Endodermal cell (in vitro differentiated cells): ENCODE measurements around the gene PSTPIP1. TPM values are rescaled to one million over a fixed set of nuclear protein-coding genes. Genes with fewer than 3 reads are reported as not detected.

ENCODE experiments used
- DNase-seq: peaks from one replicate; pipeline ENCODE4 v3.0.0-alpha.2; 2017
- H3K27ac ChIP-seq: 2 replicates; pipeline ENCODE4 v1.5.1; 2013; ENCODE audit warnings: mild to moderate bottlenecking, low read depth, low read length, moderate library complexity
- H3K27me3 ChIP-seq: 2 replicates; pipeline ENCODE4 v1.6.1; 2013; ENCODE audit warnings: mild to moderate bottlenecking, low read length, moderate library complexity; ENCODE audit not compliant: insufficient read depth, control insufficient read depth, poor library complexity, severe bottlenecking
- H3K36me3 ChIP-seq: 2 replicates; pipeline ENCODE4 v1.7.0; 2013; ENCODE audit warnings: mild to moderate bottlenecking, low read length, moderate library complexity; ENCODE audit not compliant: control insufficient read depth, insufficient read depth
- H3K4me1 ChIP-seq: one replicate; pipeline ENCODE4 v1.7.0; 2013; ENCODE audit warnings: low read length; ENCODE audit not compliant: control insufficient read depth, insufficient read depth
- H3K4me3 ChIP-seq: 2 replicates; pipeline ENCODE4 v1.5.1; 2013; ENCODE audit warnings: mild to moderate bottlenecking, low read length, moderate library complexity
- H3K9ac ChIP-seq: 2 replicates; pipeline ENCODE4 v1.6.1; 2013; ENCODE audit warnings: mild to moderate bottlenecking, low read length, moderate library complexity; ENCODE audit not compliant: poor library complexity, severe bottlenecking; ENCODE audit errors: extremely low read depth
- H3K9me3 ChIP-seq: 2 replicates; pipeline ENCODE4 v1.6.1; 2013; ENCODE audit warnings: mild to moderate bottlenecking, low read length, moderate library complexity; ENCODE audit not compliant: control insufficient read depth
- H3K27ac Mint-ChIP-seq: 2 replicates; pipeline ENCODE4 v1.8.0; 2020; ENCODE audit warnings: mixed read lengths
- H3K27me3 Mint-ChIP-seq: 2 replicates; pipeline ENCODE4 v1.8.0; 2021; ENCODE audit warnings: mild to moderate bottlenecking, mixed read lengths; ENCODE audit not compliant: insufficient read depth
- H3K36me3 Mint-ChIP-seq: 2 replicates; pipeline ENCODE4 v1.8.0; 2020; ENCODE audit warnings: low read depth, mixed read lengths
- H3K4me1 Mint-ChIP-seq: 2 replicates; pipeline ENCODE4 v1.8.0; 2020; ENCODE audit warnings: mixed read lengths
- H3K4me3 Mint-ChIP-seq: 2 replicates; pipeline ENCODE4 v1.8.0; 2020; ENCODE audit warnings: mild to moderate bottlenecking, moderate library complexity, mixed read lengths
- H3K9me3 Mint-ChIP-seq: 2 replicates; pipeline ENCODE4 v1.8.0; 2020; ENCODE audit warnings: mild to moderate bottlenecking, mixed read lengths
- WGBS, 2 experiments: methylation state at CpG; one replicate each; pipeline versions ENCODE4 v1.1.5 to v1.1.7; 2013; ENCODE audit warnings: missing lambda C conversion rate in 2 of 2, mixed read lengths in 1 of 2; ENCODE audit not compliant: insufficient coverage in 1 of 2, insufficient read length in 1 of 2; 5-methylcytosine and 5-hydroxymethylcytosine counted together
- total RNA-seq, 2 donors: library from RNA; stranded (reverse); fragmentation: NEBNext Ultra II Directional in 1 of 2; extraction: Animal tissue kit (Norgen Biotek cat#: 25700) in 1 of 2; gene quantifications; 2 replicates in 1 of 2; 3 replicates in 1 of 2; pipeline ENCODE4 v1.2.1, GENCODE V29; 2021
- TF ChIP-seq, protein P1 (sequence below): fragments of 200-600 bp; sonication (generic); conservative IDR thresholded peaks from 2 replicates; pipeline ENCODE4 v1.5.0; 2021; ENCODE audit warnings: antibody characterized with exemption, mild to moderate bottlenecking

PSTPIP1 gene
- total RNA-seq, 2 donors from 2014 or later, result 0.29 to 1.5 TPM

DNA sequence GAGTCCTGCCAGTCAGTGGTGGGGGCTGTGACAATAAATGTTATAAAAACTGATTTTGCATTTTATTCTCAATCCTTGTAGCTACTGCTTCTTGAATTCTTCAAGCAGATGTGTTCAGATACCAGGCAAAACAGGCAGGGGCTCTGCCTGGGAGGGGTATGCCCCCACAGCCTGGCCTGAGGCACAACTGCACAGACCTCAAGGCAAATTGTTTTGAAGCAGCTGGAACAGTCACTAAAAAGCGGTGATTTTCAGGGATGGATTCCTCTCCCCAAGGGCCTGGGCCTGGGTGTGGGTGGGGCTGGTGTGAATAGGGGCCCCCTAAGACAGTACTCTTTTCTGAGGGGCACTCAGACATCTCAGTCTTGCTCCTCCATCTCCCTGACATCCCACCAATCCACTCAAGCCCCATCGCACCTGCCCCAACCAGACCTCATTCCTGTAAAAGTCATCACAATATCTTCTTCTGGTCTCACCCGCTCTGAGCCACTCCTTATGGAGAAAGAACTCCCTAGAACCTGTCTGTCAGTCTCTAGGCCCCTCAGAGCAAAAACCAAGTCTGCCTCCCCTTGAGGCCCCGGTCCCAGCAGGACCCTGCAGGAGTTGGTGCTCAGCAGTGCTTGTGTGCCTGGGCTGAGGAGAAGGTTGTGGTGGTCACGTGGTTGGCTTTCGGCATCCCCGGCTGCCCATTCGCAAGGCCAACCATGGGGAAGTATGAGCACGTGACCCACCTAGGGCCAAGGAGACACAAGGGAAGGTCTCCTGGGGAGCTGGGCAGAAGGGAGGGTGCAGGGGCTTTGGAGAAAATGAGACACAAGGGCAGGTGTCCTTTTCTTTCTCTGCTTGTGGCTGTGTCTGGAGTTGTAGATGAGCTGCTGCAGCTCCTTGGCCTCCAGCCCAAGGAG, 2.9 kb upstream of the PSTPIP1 start:
- Histone ChIP-seq H3K27ac (no peak overlapping the region), H3K4me1 (peaks cover 6% of the 10 kb centered on the region), H3K9me3 (no peaks in the 10 kb centered on the region), H3K27me3 (no peaks in the 10 kb centered on the region), H3K36me3 (no peaks in the 10 kb centered on the region), H3K9ac (no peak overlapping the region), H3K4me3 (no peak overlapping the region)
- Mint-ChIP-seq H3K4me1 (peaks cover 14% of the 10 kb centered on the region), H3K27me3 (no peaks in the 10 kb centered on the region), H3K36me3 (no peaks in the 10 kb centered on the region), H3K27ac (no peak overlapping the region), H3K9me3 (no peaks in the 10 kb centered on the region), H3K4me3 (no peak overlapping the region)
- 88 to 91% methylated on average over 4 to 9 of the region's 9 CpGs for WGBS, 2 experiments
- TF ChIP-seq, protein P1, sequence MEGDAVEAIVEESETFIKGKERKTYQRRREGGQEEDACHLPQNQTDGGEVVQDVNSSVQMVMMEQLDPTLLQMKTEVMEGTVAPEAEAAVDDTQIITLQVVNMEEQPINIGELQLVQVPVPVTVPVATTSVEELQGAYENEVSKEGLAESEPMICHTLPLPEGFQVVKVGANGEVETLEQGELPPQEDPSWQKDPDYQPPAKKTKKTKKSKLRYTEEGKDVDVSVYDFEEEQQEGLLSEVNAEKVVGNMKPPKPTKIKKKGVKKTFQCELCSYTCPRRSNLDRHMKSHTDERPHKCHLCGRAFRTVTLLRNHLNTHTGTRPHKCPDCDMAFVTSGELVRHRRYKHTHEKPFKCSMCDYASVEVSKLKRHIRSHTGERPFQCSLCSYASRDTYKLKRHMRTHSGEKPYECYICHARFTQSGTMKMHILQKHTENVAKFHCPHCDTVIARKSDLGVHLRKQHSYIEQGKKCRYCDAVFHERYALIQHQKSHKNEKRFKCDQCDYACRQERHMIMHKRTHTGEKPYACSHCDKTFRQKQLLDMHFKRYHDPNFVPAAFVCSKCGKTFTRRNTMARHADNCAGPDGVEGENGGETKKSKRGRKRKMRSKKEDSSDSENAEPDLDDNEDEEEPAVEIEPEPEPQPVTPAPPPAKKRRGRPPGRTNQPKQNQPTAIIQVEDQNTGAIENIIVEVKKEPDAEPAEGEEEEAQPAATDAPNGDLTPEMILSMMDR, result no peak
- peak; percentile 32 for DNase-seq

DNA sequence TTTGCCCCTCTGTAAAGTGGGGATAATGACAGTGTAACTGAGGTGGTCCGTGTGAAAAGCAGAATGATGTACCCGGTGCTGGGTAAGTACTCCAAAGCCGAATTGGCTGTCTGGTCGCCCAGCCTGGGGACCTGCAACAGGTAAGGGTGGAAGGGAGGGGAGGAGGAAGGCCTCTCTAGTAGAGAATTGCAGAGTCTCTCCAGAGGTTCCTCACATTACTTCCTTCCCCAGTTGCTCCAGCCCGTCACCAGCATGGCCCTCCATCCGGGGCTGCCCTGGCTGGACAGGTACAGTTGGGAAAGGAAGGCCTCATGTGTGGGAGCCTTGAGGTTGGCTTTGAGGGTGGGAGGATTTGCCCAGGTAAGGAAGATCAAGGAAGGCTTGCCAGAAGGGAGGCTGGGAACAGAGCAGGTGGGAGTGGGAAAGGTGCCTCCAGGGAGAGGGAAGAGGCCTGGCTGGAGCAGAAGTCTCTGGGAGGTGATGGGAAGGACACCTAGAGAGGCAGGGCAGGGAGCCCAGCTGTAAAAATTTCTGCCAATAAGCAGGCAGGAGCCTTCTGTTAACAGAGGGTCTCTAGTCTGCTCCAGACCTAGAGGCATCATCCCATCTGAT, 1.7 kb upstream of the PSTPIP1 start:
- TF ChIP-seq, protein P1, result no peak
- peaks cover 14% of the 10 kb centered on the region for H3K4me1 Mint-ChIP-seq
- H3K9ac ChIP-seq, result no peak overlapping the region
- H3K27ac ChIP-seq, result no peak overlapping the region
- no peak overlapping the region for H3K4me3 Mint-ChIP-seq
- H3K27me3 Mint-ChIP-seq, result no peaks in the 10 kb centered on the region
- no peak overlapping the region for H3K27ac Mint-ChIP-seq
- H3K27me3 ChIP-seq, result no peaks in the 10 kb centered on the region
- no peaks in the 10 kb centered on the region for H3K9me3 Mint-ChIP-seq
- H3K9me3 ChIP-seq, result no peaks in the 10 kb centered on the region
- 94 to 100% methylated on average over 2 to 6 of the region's 6 CpGs for WGBS, 2 experiments
- H3K36me3 Mint-ChIP-seq, result no peaks in the 10 kb centered on the region
- DNase-seq, result peak; percentile 6
- no peak overlapping the region for H3K4me3 ChIP-seq
- no peaks in the 10 kb centered on the region for H3K36me3 ChIP-seq
- peaks cover 6% of the 10 kb centered on the region for H3K4me1 ChIP-seq

- no peaks in the 10 kb centered on the region for H3K27me3 ChIP-seq
- H3K4me3 ChIP-seq, result no peak overlapping the region
- H3K4me1 Mint-ChIP-seq, result peaks cover 6% of the 10 kb centered on the region
- no peak overlapping the region for H3K27ac ChIP-seq
- no peaks in the 10 kb centered on the region for H3K9me3 Mint-ChIP-seq
- 92 to 93% methylated on average over 4 to 8 of the region's 8 CpGs for WGBS, 2 experiments
- H3K36me3 ChIP-seq, result no peaks in the 10 kb centered on the region
- DNase-seq, result peak; percentile 32
- H3K4me1 ChIP-seq, result peaks cover 3% of the 10 kb centered on the region
- H3K9ac ChIP-seq, result no peak overlapping the region
- no peaks in the 10 kb centered on the region for H3K9me3 ChIP-seq
- no peak overlapping the region for H3K27ac Mint-ChIP-seq
- TF ChIP-seq, protein P1, result no peak
- no peak overlapping the region for H3K4me3 Mint-ChIP-seq
- no peaks in the 10 kb centered on the region for H3K36me3 Mint-ChIP-seq
- H3K27me3 Mint-ChIP-seq, result no peaks in the 10 kb centered on the region
These were observed 925 bp upstream of the PSTPIP1 start for GRCh38 chr15:76994001-76994400.
